HepG2 (cell line): ENCODE results near the gene MAPK12. TPM values are rescaled to one million over a fixed set of nuclear protein-coding genes. Genes with fewer than 3 reads are reported as not detected.

Experiments
- ADNP ChIP-seq: sonication (generic); formaldehyde crosslinking; IDR thresholded peaks from 2 replicates; pipeline ENCODE4 v1.4.0; 2020; ENCODE audit warnings: missing genetic modification reagents
- ARID4A ChIP-seq: sonication (generic); formaldehyde crosslinking; IDR thresholded peaks from 2 replicates; pipeline ENCODE4 v1.5.0; 2020; ENCODE audit warnings: mild to moderate bottlenecking, missing genetic modification reagents, borderline replicate concordance
- FLYWCH1 ChIP-seq: sonication (generic); formaldehyde crosslinking; IDR thresholded peaks from 2 replicates; pipeline ENCODE4 v1.8.1; 2023; ENCODE audit warnings: mild to moderate bottlenecking, missing genetic modification reagents
- FOXK2 ChIP-seq: fragments of 450-650 bp; IDR thresholded peaks from 2 replicates; pipeline ENCODE4 v1.6.1; 2016
- HDAC6 ChIP-seq: fragments of 200-600 bp; sonication (generic); IDR thresholded peaks from 2 replicates; pipeline ENCODE4 v1.7.0; 2017; ENCODE audit warnings: mild to moderate bottlenecking, antibody characterized with exemption, low read length, low read depth
- HMGA1 ChIP-seq: sonication (generic); formaldehyde crosslinking; conservative IDR thresholded peaks from 2 replicates; pipeline ENCODE4 v1.4.0; 2020; ENCODE audit warnings: missing genetic modification reagents
- HNRNPL ChIP-seq: fragments of 200-400 bp; formaldehyde crosslinking; IDR thresholded peaks from 2 replicates; pipeline ENCODE4 v1.6.1; 2017; ENCODE audit warnings: mild to moderate bottlenecking, low read depth, low read length
- HOMEZ ChIP-seq: IDR thresholded peaks from 2 replicates; pipeline ENCODE4 v1.6.1; 2016; ENCODE audit warnings: low read depth
- NCOR1 ChIP-seq: fragments of 200-600 bp; sonication (generic); IDR thresholded peaks from 2 replicates; pipeline ENCODE4 v1.7.0; 2017; ENCODE audit warnings: antibody characterized with exemption, low read length, borderline replicate concordance
- SMARCC2 ChIP-seq: fragments of 450-650 bp; IDR thresholded peaks from 2 replicates; pipeline ENCODE4 v1.6.1; 2017; ENCODE audit warnings: antibody characterized with exemption, mild to moderate bottlenecking
- SNAPC2 ChIP-seq: sonication (generic); formaldehyde crosslinking; IDR thresholded peaks from 2 replicates; pipeline ENCODE4 v1.8.1; 2022; ENCODE audit warnings: mild to moderate bottlenecking, missing genetic modification reagents
- SRSF1 ChIP-seq: fragments of 200-400 bp; formaldehyde crosslinking; optimal IDR thresholded peaks from 2 replicates; pipeline ENCODE3; 2017; ENCODE audit warnings: mild to moderate bottlenecking, low read depth, low read length, moderate library complexity
- WIZ ChIP-seq: sonication (generic); formaldehyde crosslinking; IDR thresholded peaks from 2 replicates; pipeline ENCODE4 v1.5.1; 2020; ENCODE audit warnings: mild to moderate bottlenecking, missing genetic modification reagents
- ZBTB1 ChIP-seq: sonication (generic); formaldehyde crosslinking; IDR thresholded peaks from 2 replicates; pipeline ENCODE4 v1.4.0; 2020; ENCODE audit warnings: missing genetic modification reagents, borderline replicate concordance
- ZFP91 ChIP-seq: sonication (generic); formaldehyde crosslinking; IDR thresholded peaks from 2 replicates; pipeline ENCODE4 v1.9.0; 2022; ENCODE audit warnings: missing genetic modification reagents, mild to moderate bottlenecking, borderline replicate concordance
- ZNF276 ChIP-seq: sonication (generic); formaldehyde crosslinking; IDR thresholded peaks from 2 replicates; pipeline ENCODE4 v1.4.0; 2020; ENCODE audit warnings: mild to moderate bottlenecking, low read depth, missing genetic modification reagents
- ZNF296 ChIP-seq: sonication (generic); formaldehyde crosslinking; conservative IDR thresholded peaks from 2 replicates; pipeline ENCODE4 v1.5.0; 2020; ENCODE audit warnings: mild to moderate bottlenecking, missing genetic modification reagents
- ZNF550 ChIP-seq: sonication (generic); formaldehyde crosslinking; IDR thresholded peaks from 2 replicates; pipeline ENCODE4 v1.4.0; 2020; ENCODE audit warnings: mild to moderate bottlenecking, missing genetic modification reagents, borderline replicate concordance
- ZNF746 ChIP-seq: sonication (generic); formaldehyde crosslinking; IDR thresholded peaks from 2 replicates; pipeline ENCODE4 v1.8.0; 2022; ENCODE audit warnings: mild to moderate bottlenecking, missing genetic modification reagents
- polyA plus RNA-seq, 8 experiments: library from polyadenylated mRNA; depleted of rRNA in 3 of 8; stranded (reverse) in 7 of 8; unstranded in 1 of 8; fragments of >200 nt; fragmentation: Illumina TruSeq in 4 of 8; extraction: Trizol in 4 of 8; gene quantifications; 2 replicates each; pipeline versions ENCODE4 v1.2.1 to v1.2.3, GENCODE V29; 2011 to 2016; ENCODE audit warnings: low read depth in 4 of 8, missing spikeins in 1 of 8, mixed read lengths in 1 of 8; ENCODE audit not compliant: insufficient read depth in 1 of 8
- total RNA-seq, 5 experiments: library from RNA; depleted of rRNA; stranded (reverse); fragments of >200 nt; fragmentation: Illumina TruSeq; extraction: Trizol; gene quantifications; 2 replicates each; pipeline ENCODE4 v1.2.3, GENCODE V29; 2016; ENCODE audit warnings: low read depth in 1 of 5

The MAPK12 gene
- total and polyA plus RNA-seq, 2 of the 13 experiments (the other 11 are each of a cell fraction or from before 2014, with no cell fraction given) = 22.2 to 23.3 TPM

GRCh38 chr22:50310031-50310722 lies 48.7 kb upstream of the MAPK12 start (continued):
- TF ChIP-seq ZNF296 (no peak), HDAC6 (no peak), FLYWCH1 (CRISPR knock-in tag) (no peak), ZNF746 (no peak), NCOR1 (no peak), ADNP (no peak), SMARCC2 (no peak), WIZ (no peak), SNAPC2 (no peak), FOXK2 (no peak), HOMEZ (CRISPR knock-in tag) (0 out of 2 replicates have a peak, but pooled peaks have one; percentile 18), ZFP91 (CRISPR knock-in tag) (no peak), HNRNPL (peak; percentile 28; the same call in 1 of the 2 replicates), ZBTB1 (no peak), ZNF550 (CRISPR knock-in tag) (no peak), ZNF276 (CRISPR knock-in tag) (no peak), HMGA1 (CRISPR knock-in tag) (no peak), SRSF1 (no peak), ARID4A (CRISPR knock-in tag) (peak; percentile 28; the same call in 1 of the 2 replicates)
